H9 (cell line): ENCODE measurements around the gene HS6ST3. TPM values are rescaled to one million over a fixed set of nuclear protein-coding genes. Genes with fewer than 3 reads are reported as not detected.

Experiments
- DNase-seq: peaks from one replicate; pipeline ENCODE4 v3.0.0-alpha.2; 2017
- H2AFZ ChIP-seq: one replicate; pipeline ENCODE4 v1.6.1; 2013; ENCODE audit warnings: mild to moderate bottlenecking, low read length, control low read depth, moderate library complexity
- H2AK5ac ChIP-seq: 2 replicates; pipeline ENCODE4 v1.6.1; 2013; ENCODE audit warnings: low read length, control low read depth, mixed read lengths; ENCODE audit not compliant: insufficient read length
- H2BK120ac ChIP-seq: one replicate; pipeline ENCODE4 v1.6.1; 2013; ENCODE audit warnings: low read depth, mild to moderate bottlenecking, low read length, control low read depth, inconsistent platforms; ENCODE audit not compliant: poor library complexity, severe bottlenecking
- H2BK12ac ChIP-seq: 2 replicates; pipeline ENCODE4 v1.6.1; 2013; ENCODE audit warnings: low read length, control low read depth, mixed read lengths, low read depth; ENCODE audit not compliant: insufficient read length
- H2BK15ac ChIP-seq: 2 replicates; pipeline ENCODE4 v1.6.1; 2013; ENCODE audit warnings: low read depth, low read length, control low read depth
- H2BK20ac ChIP-seq: one replicate; pipeline ENCODE4 v1.6.1; 2013; ENCODE audit warnings: low read depth, mild to moderate bottlenecking, low read length, control low read depth, inconsistent platforms; ENCODE audit not compliant: poor library complexity, severe bottlenecking
- H2BK5ac ChIP-seq: 2 replicates; pipeline ENCODE4 v1.6.1; 2013; ENCODE audit warnings: low read length, control low read depth, mixed read lengths; ENCODE audit not compliant: insufficient read length
- H3K14ac ChIP-seq: 2 replicates; pipeline ENCODE4 v1.6.1; 2013; ENCODE audit warnings: low read length, control low read depth; ENCODE audit not compliant: insufficient read depth
- H3K18ac ChIP-seq: 2 replicates; pipeline ENCODE4 v1.6.1; 2013; ENCODE audit warnings: low read depth, mild to moderate bottlenecking, mixed read lengths, low read length, control low read depth; ENCODE audit not compliant: insufficient read length
- H3K23ac ChIP-seq: 2 replicates; pipeline ENCODE4 v1.6.1; 2013; ENCODE audit warnings: low read length, control low read depth, mixed read lengths, low read depth; ENCODE audit not compliant: insufficient read length
- H3K23me2 ChIP-seq: 2 replicates; pipeline ENCODE4 v1.6.1; 2013; ENCODE audit warnings: low read depth, mild to moderate bottlenecking, mixed read lengths, low read length, control low read depth; ENCODE audit not compliant: insufficient read length, poor library complexity, severe bottlenecking
- H3K27ac ChIP-seq: 2 replicates; pipeline ENCODE4 v1.5.1; 2013; ENCODE audit warnings: low read length, control low read depth, mixed read lengths, low read depth; ENCODE audit not compliant: insufficient read length
- H3K27me3 ChIP-seq: 2 replicates; pipeline ENCODE4 v1.6.1; 2013; ENCODE audit warnings: low read length, control low read depth, inconsistent platforms; ENCODE audit not compliant: insufficient read depth
- H3K4ac ChIP-seq: 2 replicates; pipeline ENCODE4 v1.6.1; 2013; ENCODE audit warnings: low read depth, mild to moderate bottlenecking, control low read depth, inconsistent platforms, low read length, moderate library complexity
- H3K4me1 ChIP-seq: 2 replicates; pipeline ENCODE4 v1.6.1; 2013; ENCODE audit warnings: low read length, control low read depth, inconsistent platforms; ENCODE audit not compliant: insufficient read depth
- H3K4me2 ChIP-seq: 2 replicates; pipeline ENCODE4 v1.6.1; 2013; ENCODE audit warnings: low read length, control low read depth, mixed read lengths; ENCODE audit not compliant: insufficient read length, insufficient read depth
- H3K56ac ChIP-seq: 2 replicates; pipeline ENCODE4 v1.6.1; 2013; ENCODE audit warnings: low read depth, mild to moderate bottlenecking, mixed read lengths, low read length, control low read depth; ENCODE audit not compliant: insufficient read length
- H3K79me1 ChIP-seq: 2 replicates; pipeline ENCODE4 v1.6.1; 2013; ENCODE audit warnings: low read depth, mild to moderate bottlenecking, moderate library complexity, low read length, control low read depth, inconsistent platforms; ENCODE audit not compliant: insufficient read depth, poor library complexity, severe bottlenecking
- H3K79me2 ChIP-seq: 2 replicates; pipeline ENCODE4 v1.6.1; 2013; ENCODE audit warnings: low read length, control low read depth, inconsistent platforms; ENCODE audit not compliant: insufficient read depth
- H3K9ac ChIP-seq: 2 replicates; pipeline ENCODE4 v1.6.1; 2013; ENCODE audit warnings: low read length, control low read depth, mixed read lengths; ENCODE audit not compliant: insufficient read length; ENCODE audit errors: extremely low read depth
- H3K9me3 ChIP-seq: one replicate; pipeline ENCODE4 v1.6.1; 2013; ENCODE audit warnings: low read depth, low read length, inconsistent platforms; ENCODE audit not compliant: control insufficient read depth
- H3T11ph ChIP-seq: one replicate; pipeline ENCODE4 v1.6.1; 2013; ENCODE audit warnings: mild to moderate bottlenecking, low read length, control low read depth, inconsistent platforms
- H4K20me1 ChIP-seq: one replicate; pipeline ENCODE4 v1.6.1; 2013; ENCODE audit not compliant: control insufficient read depth, insufficient read length, insufficient read depth
- H4K5ac ChIP-seq: 2 replicates; pipeline ENCODE4 v1.6.1; 2013; ENCODE audit warnings: low read depth, mild to moderate bottlenecking, mixed read lengths, low read length, control low read depth; ENCODE audit not compliant: insufficient read length
- H4K8ac ChIP-seq: replicated peaks from 2 replicates; pipeline ENCODE4 v1.6.1; 2013; ENCODE audit warnings: low read length, control low read depth, mixed read lengths, low read depth; ENCODE audit not compliant: insufficient read length
- H4K91ac ChIP-seq: 2 replicates; pipeline ENCODE4 v1.6.1; 2013; ENCODE audit warnings: low read depth, mild to moderate bottlenecking, moderate library complexity, mixed read lengths, low read length, control low read depth; ENCODE audit not compliant: insufficient read length
- H3K27ac Mint-ChIP-seq, 3 experiments: 2 replicates in 2 of 3; 3 replicates in 1 of 3; pipeline ENCODE4 v1.8.0; 2020 to 2021; ENCODE audit warnings: mixed read lengths in 3 of 3, mild to moderate bottlenecking in 1 of 3, moderate library complexity in 1 of 3
- H3K27me3 Mint-ChIP-seq: 2 replicates; pipeline ENCODE4 v1.8.0; 2021; ENCODE audit warnings: low read depth, mild to moderate bottlenecking, moderate library complexity, mixed read lengths
- H3K36me3 Mint-ChIP-seq, 3 experiments: 2 replicates in 2 of 3; 3 replicates in 1 of 3; pipeline ENCODE4 v1.8.0; 2020 to 2021; ENCODE audit warnings: low read depth in 3 of 3, mixed read lengths in 3 of 3; ENCODE audit not compliant: insufficient read depth in 1 of 3
- H3K4me1 Mint-ChIP-seq, 2 experiments: 2 replicates each; pipeline ENCODE4 v1.8.0; 2020; ENCODE audit warnings: mixed read lengths in 2 of 2
- H3K4me3 Mint-ChIP-seq, 2 experiments: 2 replicates in 1 of 2; 3 replicates in 1 of 2; pipeline ENCODE4 v1.8.0; 2020 to 2021; ENCODE audit warnings: mild to moderate bottlenecking in 2 of 2, mixed read lengths in 2 of 2, moderate library complexity in 1 of 2
- H3K9me3 Mint-ChIP-seq, 2 experiments: 2 replicates in 1 of 2; 3 replicates in 1 of 2; pipeline ENCODE4 v1.8.0; 2020; ENCODE audit warnings: mild to moderate bottlenecking in 2 of 2, mixed read lengths in 2 of 2, moderate library complexity in 1 of 2
- WGBS: extraction: QIAGEN DNeasy Blood & Tissue Kit; methylation state at CpG from one replicate; pipeline ENCODE4 v1.1.7; 2013; ENCODE audit warnings: missing lambda C conversion rate, low lambda C conversion rate, mixed read lengths; ENCODE audit not compliant: insufficient read length; ENCODE audit errors: extremely low coverage; 5-methylcytosine and 5-hydroxymethylcytosine counted together
- total RNA-seq: library from RNA; stranded (reverse); gene quantifications from 2 replicates; pipeline ENCODE4 v1.2.1, GENCODE V29; 2021
- TF ChIP-seq, protein P1 (sequence below): fragments of 200-600 bp; sonication (generic); conservative IDR thresholded peaks from 3 replicates; pipeline ENCODE4 v1.8.0; 2021; ENCODE audit warnings: antibody characterized with exemption, mild to moderate bottlenecking

HS6ST3 gene
- total RNA-seq, 1 experiment from 2014 or later = 0.44 TPM

GRCh38 chr13:96165840-96166239 is 75.9 kb downstream of the HS6ST3 start:
- Histone ChIP-seq H3K4ac (no peak overlapping the region), H2AFZ (no peak overlapping the region), H2BK15ac (no peak overlapping the region), H2BK5ac (no peak overlapping the region), H3K27ac (no peak overlapping the region), H2BK20ac (no peak overlapping the region), H4K91ac (no peak overlapping the region), H3K79me2 (no peaks in the 10 kb centered on the region), H3K79me1 (no peaks in the 10 kb centered on the region), H2AK5ac (no peak overlapping the region), H3K4me1 (no peaks in the 10 kb centered on the region), H3K4me2 (no peak overlapping the region), H3K14ac (no peak overlapping the region), H4K5ac (no peak overlapping the region), H2BK120ac (no peak overlapping the region), H3K9ac (no peak overlapping the region), H3K23ac (no peak overlapping the region), H3K27me3 (no peaks in the 10 kb centered on the region), H3K23me2 (no peaks in the 10 kb centered on the region), H3T11ph (no peak overlapping the region), H3K9me3 (no peaks in the 10 kb centered on the region), H3K18ac (no peak overlapping the region), H3K56ac (no peak overlapping the region), H2BK12ac (no peak overlapping the region), H4K20me1 (no peaks in the 10 kb centered on the region), H4K8ac (no peak overlapping the region)
- Mint-ChIP-seq H3K4me3 (no peak overlapping the region), H3K36me3 (no peaks in the 10 kb centered on the region; a peak in 1 of 7 replicates), H3K27me3 (no peaks in the 10 kb centered on the region), H3K27ac (0 out of 7 replicates have a peak overlapping the region, but pooled peaks of 1 of the 3 experiments have one; percentile 63), H3K9me3 (no peaks in the 10 kb centered on the region; a peak in 1 of 5 replicates), H3K4me1 (no peaks in the 10 kb centered on the region)
- DNase-seq = no peak
- no CpG with 5 or more reads among the region's 1 CpG for WGBS
- TF ChIP-seq, protein P1, sequence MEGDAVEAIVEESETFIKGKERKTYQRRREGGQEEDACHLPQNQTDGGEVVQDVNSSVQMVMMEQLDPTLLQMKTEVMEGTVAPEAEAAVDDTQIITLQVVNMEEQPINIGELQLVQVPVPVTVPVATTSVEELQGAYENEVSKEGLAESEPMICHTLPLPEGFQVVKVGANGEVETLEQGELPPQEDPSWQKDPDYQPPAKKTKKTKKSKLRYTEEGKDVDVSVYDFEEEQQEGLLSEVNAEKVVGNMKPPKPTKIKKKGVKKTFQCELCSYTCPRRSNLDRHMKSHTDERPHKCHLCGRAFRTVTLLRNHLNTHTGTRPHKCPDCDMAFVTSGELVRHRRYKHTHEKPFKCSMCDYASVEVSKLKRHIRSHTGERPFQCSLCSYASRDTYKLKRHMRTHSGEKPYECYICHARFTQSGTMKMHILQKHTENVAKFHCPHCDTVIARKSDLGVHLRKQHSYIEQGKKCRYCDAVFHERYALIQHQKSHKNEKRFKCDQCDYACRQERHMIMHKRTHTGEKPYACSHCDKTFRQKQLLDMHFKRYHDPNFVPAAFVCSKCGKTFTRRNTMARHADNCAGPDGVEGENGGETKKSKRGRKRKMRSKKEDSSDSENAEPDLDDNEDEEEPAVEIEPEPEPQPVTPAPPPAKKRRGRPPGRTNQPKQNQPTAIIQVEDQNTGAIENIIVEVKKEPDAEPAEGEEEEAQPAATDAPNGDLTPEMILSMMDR = no peak
